MM.1S (cell line): ENCODE measurements around the gene CALY.

Experiments
- DNase-seq: peaks from one replicate; pipeline ENCODE4 v3.0.0-alpha.2; 2015
- H2AFZ ChIP-seq: fragments of 300-600 bp; sonication (generic); 2 replicates; pipeline ENCODE4 v1.6.0; 2016; ENCODE audit warnings: antibody characterized with exemption, low read length
- H3F3A ChIP-seq: fragments of 300-600 bp; sonication (generic); 2 replicates; pipeline ENCODE4 v1.6.1; 2016; ENCODE audit warnings: mild to moderate bottlenecking, antibody characterized with exemption, low read length, moderate library complexity, mixed read lengths; ENCODE audit not compliant: insufficient read depth
- H3K27ac ChIP-seq: fragments of 300-600 bp; sonication (generic); 2 replicates; pipeline ENCODE4 v1.5.1; 2016; ENCODE audit warnings: mild to moderate bottlenecking, low read length
- H3K27me3 ChIP-seq: fragments of 300-600 bp; sonication (generic); replicated peaks from 2 replicates; pipeline ENCODE4 v1.6.0; 2016; ENCODE audit warnings: low read length; ENCODE audit not compliant: insufficient read depth
- H3K36me3 ChIP-seq: fragments of 300-600 bp; sonication (generic); replicated peaks from 2 replicates; pipeline ENCODE4 v1.6.1; 2016; ENCODE audit warnings: mild to moderate bottlenecking, low read length, mixed read lengths; ENCODE audit not compliant: insufficient read depth
- H3K4me1 ChIP-seq: fragments of 300-600 bp; sonication (generic); 2 replicates; pipeline ENCODE4 v1.6.1; 2016; ENCODE audit warnings: low read length, mixed read lengths
- H3K4me2 ChIP-seq: fragments of 300-600 bp; sonication (generic); 2 replicates; pipeline ENCODE4 v1.6.0; 2016; ENCODE audit warnings: low read depth, low read length
- H3K4me3 ChIP-seq: fragments of 300-600 bp; sonication (generic); 2 replicates; pipeline ENCODE4 v1.5.1; 2016; ENCODE audit warnings: low read length, mixed read lengths
- H3K79me2 ChIP-seq: fragments of 300-600 bp; sonication (generic); 2 replicates; pipeline ENCODE4 v1.6.1; 2016; ENCODE audit warnings: mixed run types, low read length, mixed read lengths
- H3K9ac ChIP-seq: fragments of 300-600 bp; sonication (generic); 2 replicates; pipeline ENCODE4 v1.6.1; 2016; ENCODE audit warnings: low read length, mixed read lengths
- H3K9me2 ChIP-seq: fragments of 300-600 bp; sonication (generic); replicated peaks from 2 replicates; pipeline ENCODE4 v1.6.1; 2016; ENCODE audit warnings: mild to moderate bottlenecking, low read length, mixed read lengths; ENCODE audit not compliant: insufficient read depth
- H3K9me3 ChIP-seq: fragments of 300-600 bp; sonication (generic); replicated peaks from 2 replicates; pipeline ENCODE4 v1.6.1; 2016; ENCODE audit warnings: mild to moderate bottlenecking, low read length, mixed read lengths; ENCODE audit not compliant: insufficient read depth
- H4K20me1 ChIP-seq: fragments of 300-600 bp; sonication (generic); 2 replicates; pipeline ENCODE4 v1.6.1; 2016; ENCODE audit warnings: mild to moderate bottlenecking, low read length, moderate library complexity, mixed read lengths; ENCODE audit not compliant: insufficient read depth
- CTCF ChIP-seq: fragments of 300-600 bp; sonication (generic); IDR thresholded peaks from 2 replicates; pipeline ENCODE4 v1.5.1; 2016; ENCODE audit warnings: antibody characterized with exemption, low read length, mixed read lengths
- EZH2 ChIP-seq: fragments of 300-600 bp; sonication (generic); optimal IDR thresholded peaks from 2 replicates; pipeline ENCODE3; 2017; ENCODE audit warnings: low read depth, mild to moderate bottlenecking, antibody characterized with exemption, low read length, mixed read lengths
- EZH2phosphoT487 ChIP-seq: fragments of 300-600 bp; sonication (generic); IDR thresholded peaks from 2 replicates; pipeline ENCODE4 v1.6.1; 2018; ENCODE audit warnings: antibody characterized with exemption, low read length

Gene CALY

GRCh38 chr10:133297504-133297903, 39.2 kb downstream of the CALY start:
- Histone ChIP-seq H3K27me3 (no peaks in the 10 kb centered on the region), H3F3A (no peaks in the 10 kb centered on the region), H3K4me3 (no peak overlapping the region), H3K9ac (no peak overlapping the region), H3K4me2 (no peak overlapping the region), H3K9me3 (no peaks in the 10 kb centered on the region), H3K36me3 (no peaks in the 10 kb centered on the region; the same call in 1 of the 2 replicates), H3K79me2 (peaks cover 2% of the 10 kb centered on the region; the same call in 1 of the 2 replicates), H2AFZ (no peak overlapping the region), H3K27ac (no peak overlapping the region), H4K20me1 (no peaks in the 10 kb centered on the region), H3K9me2 (no peaks in the 10 kb centered on the region), H3K4me1 (no peaks in the 10 kb centered on the region)
- TF ChIP-seq EZH2 (no peak), CTCF (no peak), EZH2phosphoT487 (no peak)
- no peak for DNase-seq

GRCh38 chr10:133295426-133296320, 41.0 kb downstream of the CALY start:
- H3K27me3 ChIP-seq = no peaks in the 10 kb centered on the region
- no peak overlapping the region for H3K4me2 ChIP-seq
- H3K27ac ChIP-seq = no peak overlapping the region
- H3K4me1 ChIP-seq = no peaks in the 10 kb centered on the region
- TF ChIP-seq EZH2phosphoT487 = no peak
- no peak for TF ChIP-seq EZH2
- TF ChIP-seq CTCF = no peak
- no peaks in the 10 kb centered on the region; the same call in 1 of the 2 replicates for H3K36me3 ChIP-seq
- H2AFZ ChIP-seq = no peak overlapping the region
- no peaks in the 10 kb centered on the region for H3K9me3 ChIP-seq
- no peak overlapping the region for H3K4me3 ChIP-seq
- H3K9me2 ChIP-seq = no peaks in the 10 kb centered on the region
- no peaks in the 10 kb centered on the region for H3F3A ChIP-seq
- no peak for DNase-seq
- no peak overlapping the region for H3K9ac ChIP-seq
- H4K20me1 ChIP-seq = no peaks in the 10 kb centered on the region
- no peaks in the 10 kb centered on the region for H3K79me2 ChIP-seq

GRCh38 chr10:133294189-133294588, 42.5 kb downstream of the CALY start:
- Histone ChIP-seq H3K4me3 (no peak overlapping the region), H2AFZ (no peak overlapping the region), H3K9ac (no peak overlapping the region), H3K79me2 (no peaks in the 10 kb centered on the region), H3K9me2 (no peaks in the 10 kb centered on the region), H3K4me1 (no peaks in the 10 kb centered on the region), H3K36me3 (no peaks in the 10 kb centered on the region; the same call in 1 of the 2 replicates), H3F3A (no peaks in the 10 kb centered on the region), H3K9me3 (no peaks in the 10 kb centered on the region), H3K4me2 (no peak overlapping the region), H4K20me1 (no peaks in the 10 kb centered on the region), H3K27me3 (no peaks in the 10 kb centered on the region), H3K27ac (no peak overlapping the region)
- DNase-seq = no peak
- TF ChIP-seq EZH2phosphoT487 = no peak
- no peak for TF ChIP-seq CTCF
- no peak for TF ChIP-seq EZH2
